SKM-1 treated with dmso at 0.1 percent for 144 hours (cell line): ENCODE measurements around the gene FBLN1.
A peak's percentile ranks its signal among the peaks of the same experiment; 100 is the strongest.
"Not testable (repeated sequence)": the region's sequence is repeated elsewhere in the genome, so short reads cannot be mapped to it uniquely, and the experiment has no call there.

Source experiments
- DNase-seq: peaks from one replicate; lab custom pipeline; 2025; ENCODE audit not compliant: unreplicated experiment; lab: John Stamatoyannopoulos, UW

Gene FBLN1

DNA sequence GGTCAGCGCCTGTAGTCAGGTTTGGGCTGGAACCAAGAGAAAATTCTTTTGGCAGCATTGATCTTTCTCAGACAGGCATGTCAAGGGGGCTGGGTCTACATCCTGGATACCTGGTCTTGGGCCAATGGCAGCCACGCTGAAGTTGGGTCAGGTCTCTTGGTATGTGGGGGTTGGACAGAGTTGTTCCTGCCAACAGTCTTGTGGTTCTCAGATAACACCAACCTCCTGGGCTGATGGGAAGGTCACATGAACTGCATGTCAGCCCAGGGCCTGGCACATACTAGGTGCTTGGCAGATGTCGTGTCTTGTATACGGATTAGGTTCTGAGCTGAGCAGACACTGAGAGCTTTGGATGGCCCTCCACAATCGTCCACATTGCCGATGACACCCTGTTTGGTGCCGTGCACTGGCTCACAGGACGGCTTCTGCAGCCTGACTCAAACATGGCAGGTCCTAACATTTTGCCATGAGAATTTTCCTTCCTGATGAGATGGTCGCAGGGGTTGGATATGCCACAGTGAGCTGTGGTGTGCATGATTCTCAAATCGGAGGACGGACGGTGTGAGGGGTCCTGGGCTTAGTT is 42.0 kb downstream of the FBLN1 start:
- no peak for DNase-seq

DNA sequence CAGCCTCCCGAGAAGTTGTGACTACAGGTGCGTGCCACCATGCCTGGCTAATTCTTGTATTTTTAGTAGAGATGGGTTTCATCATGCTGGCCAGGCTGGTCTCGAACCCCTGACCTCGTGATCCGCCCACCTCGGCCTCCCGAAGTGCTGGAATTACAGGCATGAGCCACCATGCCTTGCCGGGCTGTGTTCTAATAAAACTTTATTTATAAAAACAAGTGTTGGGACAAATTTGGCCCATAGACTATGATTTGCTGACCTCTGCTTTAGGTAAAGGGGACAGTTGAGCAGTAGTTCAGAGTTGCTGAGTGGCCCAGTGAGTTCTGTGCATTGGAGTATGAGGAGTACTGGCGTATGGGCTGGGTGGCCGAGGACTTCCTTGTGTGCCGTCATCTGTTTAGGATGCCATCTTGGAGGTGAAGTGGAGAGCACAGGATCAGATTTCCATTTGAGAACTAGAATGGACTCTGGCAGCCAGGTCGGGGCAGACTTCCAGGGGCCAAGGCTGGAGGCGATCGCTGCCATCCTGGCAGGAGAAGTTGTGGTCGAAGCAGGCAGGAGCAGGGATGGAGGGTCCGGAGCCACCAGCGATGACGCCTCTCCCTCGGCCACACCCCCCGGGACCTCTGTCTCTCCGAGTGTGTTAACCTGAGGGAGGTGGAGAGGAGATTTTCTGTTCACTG is 43.8 kb downstream of the FBLN1 start:
- no peak for DNase-seq

DNA sequence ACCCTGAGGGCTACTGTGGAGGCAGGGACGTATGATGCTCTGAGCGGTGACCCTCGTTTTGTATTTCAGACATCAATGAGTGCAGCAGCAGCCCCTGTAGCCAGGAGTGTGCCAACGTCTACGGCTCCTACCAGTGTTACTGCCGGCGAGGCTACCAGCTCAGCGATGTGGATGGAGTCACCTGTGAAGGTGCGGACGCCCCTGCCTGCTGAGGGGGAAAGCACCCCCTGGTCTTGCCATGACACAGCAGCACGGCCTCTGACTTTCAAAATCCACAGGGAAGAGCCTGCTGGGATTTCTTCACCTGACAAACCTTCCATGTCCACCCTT is 44.3 kb downstream of the FBLN1 start:
- DNase-seq = no peak

DNA sequence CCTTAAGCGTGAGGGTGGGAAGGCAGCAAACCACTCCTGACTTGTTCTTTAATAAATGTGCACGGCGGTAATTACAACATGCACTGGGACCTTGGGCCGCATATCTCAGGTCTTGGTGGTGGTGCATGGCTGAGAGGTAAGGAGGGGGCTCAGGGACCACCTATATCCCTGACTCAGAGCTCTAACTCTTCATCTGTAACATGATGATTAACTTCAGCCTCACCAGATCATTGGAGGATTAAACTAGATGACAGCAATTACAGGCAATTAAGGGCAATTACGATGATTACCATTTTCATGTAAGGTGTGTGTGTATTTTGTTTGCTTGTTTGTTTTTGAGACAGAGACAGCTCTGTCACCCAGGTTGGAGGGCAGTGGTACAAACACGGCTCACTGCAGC is 45.0 kb downstream of the FBLN1 start:
- no peak for DNase-seq

DNA sequence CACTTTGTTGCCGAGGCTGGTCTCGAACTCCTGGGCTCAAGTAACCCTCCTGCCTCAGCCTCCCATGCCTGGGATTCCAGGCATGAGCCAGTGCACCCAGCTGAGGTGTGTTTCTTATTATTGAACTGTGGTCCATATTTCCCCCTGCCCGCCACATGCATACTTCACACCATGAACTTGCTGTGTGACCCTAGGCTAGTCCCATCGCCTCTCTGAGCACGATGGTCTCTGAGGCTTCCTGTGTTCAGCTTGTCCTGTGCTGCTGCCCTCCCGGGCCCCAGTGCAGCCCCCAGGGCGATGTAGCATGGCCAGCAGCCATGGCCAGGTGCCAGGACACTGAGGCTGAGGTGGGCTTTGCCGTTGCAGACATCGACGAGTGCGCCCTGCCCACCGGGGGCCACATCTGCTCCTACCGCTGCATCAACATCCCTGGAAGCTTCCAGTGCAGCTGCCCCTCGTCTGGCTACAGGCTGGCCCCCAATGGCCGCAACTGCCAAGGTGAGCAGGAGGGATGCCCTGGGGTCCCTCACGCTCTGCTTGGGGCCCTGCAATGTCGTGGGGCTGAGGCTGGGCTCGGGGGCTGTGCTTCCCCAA is 45.7 kb downstream of the FBLN1 start:
- DNase-seq = no peak

DNA sequence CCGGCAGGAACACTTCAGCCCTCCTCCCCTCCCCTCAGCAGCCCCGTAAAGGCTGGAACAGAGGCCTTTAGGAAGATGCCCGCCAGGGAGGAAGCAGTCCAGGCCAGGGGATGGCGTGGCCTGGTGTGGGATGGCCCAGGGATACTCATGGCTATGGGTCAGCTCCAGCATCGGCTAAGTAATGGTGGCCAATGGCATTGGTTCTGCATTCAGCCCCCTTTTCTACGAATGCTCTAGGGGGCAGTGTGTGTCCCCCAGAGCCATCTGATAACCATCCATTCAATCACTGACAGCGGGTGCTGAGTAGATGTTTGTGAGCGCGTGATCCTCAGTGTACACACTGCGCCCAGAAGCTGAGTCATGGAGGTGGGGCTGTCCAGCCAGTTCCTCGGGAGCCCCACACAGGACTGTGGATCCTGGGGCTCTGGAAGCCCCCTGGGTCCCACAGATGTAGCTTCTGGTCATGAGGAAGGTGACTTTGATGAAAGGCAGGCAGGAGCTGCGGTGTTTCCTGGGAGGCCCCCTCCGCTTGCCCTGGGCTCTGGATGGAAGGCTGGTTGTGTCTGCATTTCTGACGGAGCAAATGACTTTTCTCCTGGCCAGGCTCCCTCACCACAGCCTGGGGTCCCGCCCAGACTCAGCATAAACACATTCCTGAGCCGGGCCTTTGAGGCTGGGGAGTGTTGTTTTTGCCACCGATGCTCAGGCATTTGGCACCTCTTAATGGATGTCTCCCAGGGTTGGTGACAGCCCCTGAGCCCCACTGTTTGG is 46.5 kb downstream of the FBLN1 start:
- DNase-seq = no peak

DNA sequence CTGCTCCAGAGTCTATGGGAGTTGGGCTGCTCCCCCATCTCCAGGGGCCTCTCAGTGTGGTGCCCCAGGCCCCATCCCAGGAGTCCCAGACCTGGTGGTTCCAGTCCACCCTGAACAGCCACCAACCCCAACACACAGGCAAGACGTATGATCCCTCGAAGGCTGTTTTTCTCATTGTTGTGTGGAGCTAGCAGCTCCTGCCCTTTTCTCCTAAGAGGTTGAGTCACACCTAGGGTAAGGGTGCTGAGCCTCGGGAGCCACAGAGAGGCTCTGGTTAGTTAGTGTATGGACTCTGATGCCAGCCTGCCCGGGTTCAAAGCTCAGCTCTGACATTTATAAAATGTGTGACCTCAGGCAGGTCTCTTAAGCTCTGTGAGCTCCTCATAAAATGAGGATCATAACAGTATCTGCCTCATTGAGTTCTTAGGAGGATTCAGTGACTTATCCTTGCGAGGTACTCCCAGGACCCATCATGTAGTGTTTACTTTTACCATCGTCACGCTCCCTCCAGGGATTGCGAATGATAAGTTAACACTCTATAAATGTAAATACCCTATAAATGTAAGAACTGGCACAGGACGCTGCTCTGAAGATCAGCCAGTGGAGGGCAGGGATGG is 47.2 kb downstream of the FBLN1 start:
- DNase-seq = no peak

- DNase-seq = no peak
Observed at GRCh38 chr22:45550416-45550815, 47.7 kb downstream of the FBLN1 start.

- no peak for DNase-seq
Observed at GRCh38 chr22:45550891-45551290, 48.2 kb downstream of the FBLN1 start.

DNA sequence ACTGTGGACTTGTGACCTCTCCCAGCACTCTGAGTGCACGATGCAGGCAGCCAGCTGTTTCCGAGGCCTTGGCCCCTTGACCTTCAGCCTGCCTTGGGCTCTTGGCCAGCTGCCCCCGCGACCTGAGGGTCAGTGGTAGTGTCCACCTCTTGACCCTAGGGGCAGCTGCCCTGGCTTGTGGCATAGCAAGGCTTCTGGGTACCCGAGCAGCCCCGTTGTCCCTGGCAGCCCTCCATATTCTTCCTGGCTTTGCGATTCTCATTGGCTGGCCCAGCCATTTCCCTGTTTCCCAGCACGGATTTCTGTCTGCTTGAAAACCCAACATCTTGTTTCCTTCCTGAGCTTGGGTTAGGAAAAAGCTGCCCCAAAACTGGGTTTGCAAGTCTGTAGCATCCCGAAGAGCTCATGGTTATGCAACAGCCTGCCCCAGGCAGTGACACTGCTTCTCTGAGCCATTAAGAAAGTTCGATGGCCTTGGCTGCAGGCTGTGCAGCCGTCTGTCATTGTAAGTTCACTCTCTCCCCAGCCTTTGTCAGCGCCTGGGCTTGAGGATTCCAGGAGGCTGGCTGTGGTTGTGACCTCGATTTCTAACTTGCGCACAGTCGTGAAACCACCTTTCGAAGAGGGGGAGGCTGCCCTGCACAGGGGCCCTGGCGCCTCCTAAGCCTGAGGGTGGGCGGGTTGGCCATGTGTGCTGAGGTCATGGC is 48.8 kb downstream of the FBLN1 start:
- DNase-seq = no peak

DNA sequence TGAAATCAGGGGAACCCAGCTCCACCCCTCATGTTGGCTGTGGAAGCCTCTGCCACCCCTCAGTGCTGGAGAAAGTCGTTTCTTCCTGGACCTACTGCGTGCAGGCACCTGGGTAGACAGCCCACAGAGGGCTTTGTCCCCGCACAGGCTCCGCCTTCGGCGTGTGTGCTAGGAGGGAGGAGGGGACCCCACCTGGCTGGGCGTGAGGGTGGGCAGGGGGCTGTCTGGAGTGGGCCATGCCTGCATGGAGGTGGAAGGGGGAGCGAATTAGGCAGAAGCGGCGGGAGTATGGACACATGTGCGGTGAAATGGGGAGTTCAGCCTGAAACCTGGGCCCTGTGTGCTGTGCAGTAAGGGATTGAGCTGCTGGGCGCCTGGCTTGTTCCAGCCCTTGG is 49.3 kb downstream of the FBLN1 start:
- DNase-seq = no peak

DNA sequence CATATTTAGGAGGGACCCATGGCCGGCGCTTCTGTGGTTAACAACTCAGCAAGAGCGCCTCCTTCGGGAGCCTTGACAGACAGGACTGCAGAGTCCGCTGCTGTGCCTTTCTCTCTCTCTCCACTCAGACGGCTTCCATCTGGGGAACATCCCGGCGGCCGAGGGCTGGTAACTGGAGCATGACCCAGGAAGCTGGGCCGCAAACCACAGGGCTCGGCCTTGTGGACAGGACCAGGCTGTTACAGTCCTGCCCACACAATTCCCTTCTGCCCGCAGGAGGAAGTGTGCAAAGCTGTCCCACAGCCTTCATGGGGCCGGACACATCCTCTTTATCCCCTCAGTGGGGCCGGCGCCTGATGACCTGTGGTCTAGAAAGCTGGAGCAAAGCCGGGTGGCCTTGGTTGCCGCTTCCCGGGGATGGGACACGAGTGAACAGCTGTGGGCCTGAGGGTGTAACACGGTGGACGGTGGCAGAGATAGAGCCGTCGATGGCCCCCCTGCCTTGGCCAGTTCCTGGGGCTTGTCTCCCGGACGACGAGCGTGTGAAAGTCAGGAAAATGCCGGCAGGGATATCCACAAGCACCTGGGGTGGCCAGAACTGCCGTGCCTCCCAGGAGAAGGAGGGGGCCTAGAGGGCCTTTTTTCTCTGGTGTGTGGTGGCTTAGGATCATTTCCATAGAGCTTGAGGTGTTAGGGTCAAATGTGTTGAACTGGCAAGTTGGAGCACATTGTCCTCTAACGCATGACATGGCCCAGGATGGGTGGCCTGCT is 50.1 kb downstream of the FBLN1 start:
- no peak for DNase-seq

DNA sequence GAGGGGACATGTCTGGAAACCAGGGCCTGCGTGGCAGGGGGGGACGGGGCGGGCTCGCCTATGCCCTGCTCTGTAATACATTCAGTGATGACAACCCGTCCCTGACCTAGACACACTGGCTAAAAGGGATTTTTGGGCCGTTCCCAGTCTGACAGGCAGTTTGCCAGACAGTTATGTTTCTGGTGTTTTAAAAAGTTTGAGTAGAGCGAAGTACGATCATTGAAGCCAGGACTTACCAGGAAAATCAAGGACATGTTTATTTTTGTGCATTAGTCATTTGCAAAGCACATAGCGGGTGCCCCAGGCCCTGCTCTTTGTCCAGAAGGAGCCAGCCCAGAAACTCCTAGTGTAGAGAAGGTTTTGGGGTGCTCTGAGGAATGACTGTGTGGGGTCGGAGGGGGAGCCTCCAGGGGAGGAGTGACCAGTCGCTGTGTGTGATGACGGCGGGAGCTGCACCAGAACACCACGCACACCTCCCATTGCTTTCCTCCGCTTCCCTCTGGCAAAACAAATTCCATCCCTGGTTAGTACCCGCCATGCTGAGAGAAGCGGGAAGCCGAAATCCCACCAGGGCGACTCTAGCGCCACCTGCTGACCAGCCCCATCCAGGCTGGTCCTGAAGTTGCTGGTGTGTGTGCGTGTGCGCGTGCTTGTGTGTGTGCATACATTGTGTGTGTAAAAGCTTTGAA is 50.8 kb downstream of the FBLN1 start:
- peak; percentile 25 for DNase-seq

DNA sequence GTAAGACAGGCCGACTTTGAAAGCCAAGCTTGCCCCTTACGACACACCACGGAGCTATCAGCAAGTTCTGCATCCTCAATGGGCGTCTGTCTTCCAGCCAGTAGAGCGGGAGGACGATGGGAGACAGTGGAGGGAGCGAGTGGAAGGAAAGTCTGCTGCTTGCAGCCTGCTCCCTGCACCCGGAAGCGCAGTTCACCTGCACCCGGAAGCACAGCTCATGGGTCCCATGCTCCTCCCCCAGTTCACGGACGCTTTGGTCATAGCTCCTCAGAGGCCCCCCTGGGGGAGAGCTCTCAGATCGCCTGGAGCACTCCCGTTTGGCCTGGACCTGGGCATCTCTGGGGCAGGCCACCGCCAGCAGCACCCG is 51.3 kb downstream of the FBLN1 start:
- no peak for DNase-seq

DNA sequence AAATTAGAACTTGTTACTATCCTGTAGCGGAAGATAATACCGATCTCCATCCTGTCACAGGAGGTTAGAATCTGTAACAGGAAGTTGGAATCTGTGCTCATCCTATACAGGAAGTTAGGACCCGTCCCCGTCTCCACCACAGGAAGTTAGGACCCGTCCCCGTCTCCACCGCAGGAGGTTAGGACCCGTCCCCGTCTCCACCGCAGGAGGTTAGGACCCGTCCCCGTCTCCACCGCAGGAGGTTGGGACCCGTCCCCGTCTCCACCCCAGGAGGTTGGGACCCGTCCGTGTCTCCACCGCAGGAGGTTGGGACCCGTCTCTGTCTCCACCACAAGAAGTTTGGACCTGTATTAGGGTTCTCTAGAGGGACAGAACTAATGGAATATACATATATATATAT is 52.2 kb downstream of the FBLN1 start:
- no peak for DNase-seq

DNA sequence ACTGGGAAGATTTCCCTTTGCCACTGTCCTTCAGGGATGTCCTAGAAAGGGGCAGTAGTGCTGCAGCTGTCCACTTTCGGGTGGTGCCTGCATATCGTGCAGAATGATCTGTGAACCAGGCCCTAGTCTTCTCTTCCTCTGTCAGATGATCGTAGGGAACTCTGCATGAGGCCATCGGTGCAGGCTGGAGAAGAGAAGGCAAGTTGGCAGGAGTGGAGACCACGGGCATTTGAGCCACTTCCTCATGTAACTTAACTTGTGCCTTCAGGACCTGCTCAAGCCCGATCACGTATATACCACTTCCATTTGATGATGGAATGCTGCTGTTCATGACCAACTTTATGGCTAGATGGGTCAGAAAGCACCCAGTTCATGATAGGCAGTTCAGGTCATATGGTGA is 55.2 kb downstream of the FBLN1 start:
- peak; percentile 17 for DNase-seq

GRCh38 chr22:45560092-45560491 is 57.4 kb downstream of the FBLN1 start:
- not testable (repeated sequence) for DNase-seq

GRCh38 chr22:45560761-45561160 is 58.1 kb downstream of the FBLN1 start:
- not testable (repeated sequence) for DNase-seq

DNA sequence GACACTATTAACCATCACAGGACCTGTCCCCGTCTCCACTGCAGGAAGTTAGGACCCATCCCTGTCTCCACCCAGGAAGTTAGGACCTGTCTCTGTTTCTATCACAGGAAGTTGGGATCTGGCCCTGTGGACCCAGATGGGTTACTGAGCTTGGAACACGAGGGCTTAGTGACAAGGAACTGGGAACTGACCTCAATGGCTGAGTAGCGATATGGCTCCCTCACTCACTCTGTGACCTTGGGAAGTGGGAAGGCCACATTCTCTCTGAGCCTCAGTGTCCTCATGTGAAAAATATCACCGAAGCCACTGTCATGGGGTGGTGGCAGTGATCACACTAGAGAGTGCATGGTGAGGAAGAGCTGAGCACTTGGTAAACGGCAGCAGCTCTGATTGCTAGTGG is 59.4 kb downstream of the FBLN1 start:
- DNase-seq = no peak
